Lung microvascular endothelial cell (primary cell): Measurements from ENCODE around the gene SCYL1. TPM values are rescaled to one million over a fixed set of nuclear protein-coding genes. Genes with fewer than 3 reads are reported as not detected.
"Not testable (repeated sequence)": the region's sequence is repeated elsewhere in the genome, so short reads cannot be mapped to it uniquely, and the experiment has no call there.

Experiments used
- DNase-seq, 2 donors: peaks; one replicate each; pipeline versions ENCODE4 v3.0.0 to v3.0.0-alpha.2; 2010; ENCODE audit warnings: low read depth in 2 of 2
- total RNA-seq: library from RNA; depleted of rRNA; stranded (reverse); fragments of >200 nt; gene quantifications from 2 replicates; pipeline ENCODE4 v1.2.1, GENCODE V29; 2014

SCYL1 gene
- total RNA-seq, 1 donor from 2014 or later: 46.6 TPM

- DNase-seq: not testable (repeated sequence)
These were observed 40.1 kb downstream of the SCYL1 start for GRCh38 chr11:65564879-65565559.

GRCh38 chr11:65565624-65566453, 41.0 kb downstream of the SCYL1 start:
- DNase-seq: peak; percentile 52 to 64

- no peak for DNase-seq
These were observed 44.5 kb downstream of the SCYL1 start for GRCh38 chr11:65569164-65569972.

- DNase-seq: peak; percentile 99 to 100
These were observed 45.4 kb downstream of the SCYL1 start, which contains the start of gene ZNRD2 for GRCh38 chr11:65569973-65570918. Gene ZNRD2, plus strand, starts transcription at chr11:65570477. Its CDS starts 15 bp downstream, at chr11:65570492.

- DNase-seq: no peak
These were observed 46.5 kb downstream of the SCYL1 start for GRCh38 chr11:65571420-65571819.

DNA sequence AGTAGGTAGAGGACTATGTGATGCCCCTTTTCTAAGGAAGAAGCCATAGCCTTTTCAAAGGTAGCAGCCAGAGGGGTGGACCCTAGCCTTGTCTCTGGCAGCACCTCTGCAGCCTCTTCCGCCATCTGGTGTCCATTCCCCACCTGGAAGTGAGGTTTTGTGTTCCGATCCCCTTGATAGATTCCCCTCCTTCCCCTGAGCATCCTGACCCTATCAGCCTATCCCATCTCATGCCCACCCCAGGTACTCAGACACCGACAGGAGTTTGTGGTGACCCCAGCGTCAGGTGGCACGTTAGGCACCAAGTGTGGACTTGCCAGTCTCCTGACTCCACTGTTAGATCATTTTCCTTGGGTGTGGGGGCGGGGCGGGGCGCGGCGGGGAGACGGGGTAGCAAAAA, 47.1 kb downstream of the SCYL1 start:
- DNase-seq: peak; percentile 67 to 81

- peak; percentile 82 to 85 for DNase-seq
These were observed 47.6 kb downstream of the SCYL1 start, which contains the start of gene FAM89B for GRCh38 chr11:65572356-65573051. Gene FAM89B, plus strand, starts transcription at chr11:65572538. Its CDS starts 132 bp downstream, at chr11:65572670.

GRCh38 chr11:65573391-65574079, 48.7 kb downstream of the SCYL1 start:
- DNase-seq: no peak

GRCh38 chr11:65574109-65574810, 49.4 kb downstream of the SCYL1 start:
- DNase-seq: peak; percentile 90 to 97

DNA sequence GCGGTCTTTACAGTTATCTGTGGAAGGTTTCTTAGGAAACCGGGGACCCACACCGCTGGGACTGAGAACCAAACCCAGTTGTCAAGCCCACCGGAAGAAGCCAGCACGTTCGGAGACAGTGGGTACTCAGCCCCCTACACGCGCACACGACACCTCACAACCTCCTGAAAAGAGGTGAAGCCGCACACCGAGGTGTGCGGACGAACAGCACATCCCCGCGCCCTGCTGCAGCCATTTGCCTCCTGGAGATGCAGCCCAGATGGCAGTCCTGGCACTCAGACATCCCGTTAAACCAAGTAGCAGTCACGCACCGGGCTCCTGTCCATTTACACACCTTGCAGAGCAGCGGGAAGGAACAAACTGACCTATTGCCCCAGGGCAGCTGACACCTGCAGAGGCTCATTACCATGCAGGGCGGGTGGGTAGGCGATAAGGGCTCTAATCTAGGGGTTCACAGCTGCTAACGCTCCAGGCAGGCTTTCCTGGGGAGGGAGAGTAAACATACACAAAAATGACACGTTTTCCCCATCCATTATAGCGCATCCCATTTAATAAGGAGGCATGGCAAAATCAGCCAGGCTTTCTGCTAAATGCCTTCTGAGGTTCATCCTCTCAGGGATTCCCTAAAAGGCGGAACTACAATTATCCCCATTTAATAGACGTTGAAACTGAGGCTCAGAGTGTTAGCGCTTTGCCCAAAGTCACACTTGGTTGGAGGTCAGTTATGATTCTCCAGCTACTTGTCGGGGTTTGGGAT, 50.1 kb downstream of the SCYL1 start:
- peak in 1 of 2 donors; percentile 37 for DNase-seq

DNA sequence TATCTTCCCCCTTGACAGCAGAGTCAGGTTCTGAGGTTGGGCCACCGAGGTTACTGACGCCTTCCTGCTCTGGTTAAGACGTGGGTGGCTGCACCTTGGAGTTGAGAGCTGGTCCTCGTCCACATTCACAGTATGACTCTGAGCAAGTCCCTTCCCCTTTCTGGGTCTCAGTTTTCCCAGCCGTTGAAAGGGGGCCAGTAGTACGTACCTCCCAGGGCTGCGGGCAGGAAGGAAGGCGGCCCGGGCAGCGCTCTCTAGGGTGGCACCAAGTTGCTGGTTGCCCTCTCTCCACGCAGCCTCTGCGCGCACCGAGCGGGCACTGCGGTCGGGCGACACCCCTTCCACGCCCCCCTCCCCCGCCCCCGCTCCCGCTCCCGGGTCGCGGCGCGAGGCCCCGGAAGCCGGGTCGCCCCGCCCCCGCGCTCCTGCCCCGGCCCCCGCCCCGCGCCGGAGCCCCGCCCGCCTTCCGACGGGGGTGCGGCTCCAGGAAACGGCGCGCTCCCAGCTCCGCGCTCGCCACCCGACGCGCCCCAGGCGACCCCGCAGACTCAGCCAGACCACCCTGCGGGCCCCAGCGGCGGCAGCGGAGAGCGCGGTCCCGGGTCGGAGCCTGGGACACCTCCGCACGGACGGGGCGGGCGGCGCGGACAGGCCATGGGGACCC, 50.8 kb downstream of the SCYL1 start, which contains the start of gene EHBP1L1:
Gene EHBP1L1, plus strand, starts transcription at position 486 of the 664 bp plus-strand sequence. CDS start 250 bp downstream, outside the sequence.
- peak in 1 of 2 donors; percentile 35 for DNase-seq

DNA sequence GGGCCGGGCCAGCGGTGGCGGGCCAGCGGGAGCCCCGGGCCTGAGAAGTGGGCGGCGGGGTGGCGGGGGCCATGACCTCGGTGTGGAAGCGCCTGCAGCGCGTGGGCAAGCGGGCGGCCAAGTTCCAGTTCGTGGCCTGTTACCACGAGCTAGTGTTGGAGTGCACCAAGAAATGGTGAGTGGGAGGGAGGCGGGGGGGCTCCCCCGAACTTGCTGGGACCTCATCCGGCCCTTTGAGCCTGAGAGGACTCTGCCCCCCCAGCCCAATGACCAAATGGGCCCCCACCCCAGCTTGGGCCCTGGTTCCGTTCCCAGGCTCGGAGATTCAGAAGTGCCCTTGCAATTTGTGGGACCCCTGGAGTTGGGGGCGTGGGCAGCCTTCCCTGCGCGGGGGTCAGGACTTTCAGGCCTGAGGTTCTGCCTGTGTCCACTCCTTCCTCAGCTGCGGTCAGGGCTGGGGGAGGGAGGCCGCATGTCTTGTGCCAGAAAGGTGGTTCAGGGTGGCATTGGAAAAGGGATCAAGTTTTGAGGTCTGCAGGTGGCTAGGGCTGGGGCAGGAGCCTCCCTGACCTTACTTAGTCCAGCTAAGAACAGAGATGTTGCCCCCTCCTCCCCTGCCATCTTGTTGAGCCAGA, 51.5 kb downstream of the SCYL1 start:
- DNase-seq: no peak

- peak in 1 of 2 donors; percentile 43 for DNase-seq
These were observed 52.2 kb downstream of the SCYL1 start for GRCh38 chr11:65576867-65577755.

- DNase-seq: no peak
These were observed 52.9 kb downstream of the SCYL1 start for GRCh38 chr11:65577756-65578109.

DNA sequence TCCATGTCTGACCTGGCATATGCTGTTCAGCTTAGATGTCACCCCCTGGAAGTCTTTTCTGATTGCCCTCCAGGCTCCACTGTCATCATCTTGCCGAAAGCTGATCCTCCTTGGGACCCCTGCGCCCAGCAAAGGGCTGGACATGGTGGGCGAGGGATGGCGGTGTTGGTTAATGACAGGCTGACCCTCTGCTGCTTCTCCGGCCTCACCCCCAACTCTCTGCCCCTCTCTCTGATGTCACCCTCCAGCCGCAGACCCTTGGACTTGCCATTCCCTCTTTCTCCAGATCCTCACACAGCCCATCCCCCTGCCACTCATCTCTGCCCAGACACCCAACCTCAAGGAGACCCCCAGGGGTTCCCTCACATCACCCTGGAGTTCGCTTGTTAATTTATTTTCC, 53.3 kb downstream of the SCYL1 start:
- no peak for DNase-seq

GRCh38 chr11:65578667-65579066, 53.8 kb downstream of the SCYL1 start:
- no peak for DNase-seq
